Left ventricle myocardium inferior (tissue), 1 donor: Measurements from ENCODE around the gene GCK. TPM values are rescaled to one million over a fixed set of nuclear protein-coding genes. Genes with fewer than 3 reads are reported as not detected.

Experiments
- DNase-seq: peaks from one replicate; pipeline ENCODE4 v3.0.0-alpha.2; 2020
- H3K27ac ChIP-seq: fragments of 200-600 bp; replicated peaks from 2 replicates; pipeline ENCODE4 v1.8.0; 2021
- H3K27me3 ChIP-seq: fragments of 200-600 bp; 2 replicates; pipeline ENCODE4 v1.8.0; 2021; ENCODE audit warnings: low read depth
- H3K36me3 ChIP-seq: fragments of 200-600 bp; 2 replicates; pipeline ENCODE4 v1.8.0; 2021
- H3K4me1 ChIP-seq: fragments of 200-600 bp; 2 replicates; pipeline ENCODE4 v1.8.0; 2021
- H3K4me3 ChIP-seq: fragments of 200-600 bp; 2 replicates; pipeline ENCODE4 v1.8.0; 2021; ENCODE audit warnings: mild to moderate bottlenecking, moderate library complexity
- H3K9me3 ChIP-seq: fragments of 200-600 bp; replicated peaks from 2 replicates; pipeline ENCODE4 v1.8.0; 2021
- CTCF ChIP-seq: fragments of 200-600 bp; IDR thresholded peaks from 2 replicates; pipeline ENCODE4 v1.8.0; 2021; ENCODE audit warnings: antibody characterized with exemption, mild to moderate bottlenecking, borderline replicate concordance
- intact Hi-C: fragments of 100-400 bp; cut with micrococcal nuclease; formaldehyde crosslinking; loops from one replicate; pipeline ENCODE4 v1.11.0; 2022
- total RNA-seq: library from RNA; stranded (reverse); fragmentation: NEBNext Ultra II Directional; extraction: Animal tissue kit (Norgen Biotek cat#: 25700); gene quantifications from one replicate; pipeline ENCODE4 v1.2.1, GENCODE V29; 2021
- donor health status: DM: no; HTN: yes; CAD: no; lungs with severe emphysema.

GCK gene
- total RNA-seq, 1 donor from 2014 or later = 0.49 TPM

- Histone ChIP-seq H3K9me3 (no peaks in the 10 kb centered on the region), H3K36me3 (no peaks in the 10 kb centered on the region), H3K4me3 (no peak overlapping the region), H3K27ac (no peak overlapping the region), H3K27me3 (no peaks in the 10 kb centered on the region), H3K4me1 (peaks cover 13% of the 10 kb centered on the region)
- no peak for DNase-seq
- intact Hi-C loops = no loop called here
- no peak for TF ChIP-seq CTCF
Observed at GRCh38 chr7:44156453-44157010, 32.7 kb downstream of the GCK start.

- no peak overlapping the region for H3K27ac ChIP-seq
- intact Hi-C loops = no loop called here
- no peak for DNase-seq
- H3K27me3 ChIP-seq = no peaks in the 10 kb centered on the region
- H3K36me3 ChIP-seq = no peaks in the 10 kb centered on the region
- TF ChIP-seq CTCF = no peak
- no peak overlapping the region for H3K4me3 ChIP-seq
- H3K4me1 ChIP-seq = peaks cover 13% of the 10 kb centered on the region
- H3K9me3 ChIP-seq = no peaks in the 10 kb centered on the region
Observed at GRCh38 chr7:44155191-44156185, 33.8 kb downstream of the GCK start.

GRCh38 chr7:44154703-44155102 is 34.5 kb downstream of the GCK start:
- no peak for TF ChIP-seq CTCF
- Histone ChIP-seq H3K27me3 (no peaks in the 10 kb centered on the region), H3K4me3 (no peak overlapping the region), H3K36me3 (no peaks in the 10 kb centered on the region), H3K27ac (no peak overlapping the region), H3K4me1 (peaks cover 8% of the 10 kb centered on the region), H3K9me3 (no peaks in the 10 kb centered on the region)
- DNase-seq = no peak
- intact Hi-C loops = no loop called here

- no peaks in the 10 kb centered on the region for H3K27me3 ChIP-seq
- no peak overlapping the region for H3K4me3 ChIP-seq
- intact Hi-C loops = no loop called here
- no peak overlapping the region for H3K27ac ChIP-seq
- no peak for TF ChIP-seq CTCF
- H3K4me1 ChIP-seq = peaks cover under 1% of the 10 kb centered on the region
- no peak for DNase-seq
- no peaks in the 10 kb centered on the region for H3K9me3 ChIP-seq
- H3K36me3 ChIP-seq = no peaks in the 10 kb centered on the region
Observed at GRCh38 chr7:44153948-44154335, 35.3 kb downstream of the GCK start.

- no peak overlapping the region for H3K27ac ChIP-seq
- no peak for DNase-seq
- intact Hi-C loops = no loop called here
- no peaks in the 10 kb centered on the region for H3K4me1 ChIP-seq
- peak; percentile 26 for TF ChIP-seq CTCF
- H3K27me3 ChIP-seq = no peaks in the 10 kb centered on the region
- no peaks in the 10 kb centered on the region for H3K9me3 ChIP-seq
- H3K4me3 ChIP-seq = no peak overlapping the region
- no peaks in the 10 kb centered on the region for H3K36me3 ChIP-seq
Observed at GRCh38 chr7:44152971-44153947, 36.0 kb downstream of the GCK start.
